Neural crest cell (in vitro differentiated cells): ENCODE measurements around the gene SLC11A1. TPM values are rescaled to one million over a fixed set of nuclear protein-coding genes. Genes with fewer than 3 reads are reported as not detected.

Experiments used
- DNase-seq: peaks from one replicate; pipeline ENCODE4 v3.0.0; 2021; ENCODE audit warnings: low read depth, mixed read lengths, low spot score
- H3K27ac Mint-ChIP-seq: one replicate; pipeline ENCODE4 v1.8.0; 2021; ENCODE audit warnings: mild to moderate bottlenecking, mixed read lengths; ENCODE audit not compliant: unreplicated experiment
- H3K27me3 Mint-ChIP-seq: 2 replicates; pipeline ENCODE4 v1.8.0; 2021; ENCODE audit warnings: low read depth, mild to moderate bottlenecking, mixed read lengths
- H3K36me3 Mint-ChIP-seq: 2 replicates; pipeline ENCODE4 v1.8.0; 2021; ENCODE audit warnings: low read depth, mild to moderate bottlenecking, mixed read lengths
- H3K4me1 Mint-ChIP-seq: 2 replicates; pipeline ENCODE4 v1.8.0; 2021; ENCODE audit warnings: mixed read lengths
- H3K4me3 Mint-ChIP-seq: one replicate; pipeline ENCODE4 v1.8.0; 2021; ENCODE audit warnings: mild to moderate bottlenecking, mixed read lengths
- H3K9me3 Mint-ChIP-seq: 2 replicates; pipeline ENCODE4 v1.8.0; 2021; ENCODE audit warnings: mixed read lengths
- long read RNA-seq: library from polyadenylated mRNA; unstranded; transcript quantifications from one replicate; pipeline ENCODE4 v2.0.0, GENCODE V29; 2020
- total RNA-seq: library from RNA; stranded (reverse); gene quantifications from 2 replicates; pipeline ENCODE4 v1.2.1, GENCODE V29; 2021
- TF ChIP-seq, protein P1 (sequence below): fragments of 200-600 bp; sonication (generic); conservative IDR thresholded peaks from 2 replicates; pipeline ENCODE4 v1.5.0; 2021; ENCODE audit warnings: antibody characterized with exemption, mild to moderate bottlenecking

The SLC11A1 gene, protein sequence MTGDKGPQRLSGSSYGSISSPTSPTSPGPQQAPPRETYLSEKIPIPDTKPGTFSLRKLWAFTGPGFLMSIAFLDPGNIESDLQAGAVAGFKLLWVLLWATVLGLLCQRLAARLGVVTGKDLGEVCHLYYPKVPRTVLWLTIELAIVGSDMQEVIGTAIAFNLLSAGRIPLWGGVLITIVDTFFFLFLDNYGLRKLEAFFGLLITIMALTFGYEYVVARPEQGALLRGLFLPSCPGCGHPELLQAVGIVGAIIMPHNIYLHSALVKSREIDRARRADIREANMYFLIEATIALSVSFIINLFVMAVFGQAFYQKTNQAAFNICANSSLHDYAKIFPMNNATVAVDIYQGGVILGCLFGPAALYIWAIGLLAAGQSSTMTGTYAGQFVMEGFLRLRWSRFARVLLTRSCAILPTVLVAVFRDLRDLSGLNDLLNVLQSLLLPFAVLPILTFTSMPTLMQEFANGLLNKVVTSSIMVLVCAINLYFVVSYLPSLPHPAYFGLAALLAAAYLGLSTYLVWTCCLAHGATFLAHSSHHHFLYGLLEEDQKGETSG
- total RNA-seq = 0.09 TPM in 1 of 2 replicates, not detected in the other
- long read RNA-seq = 0 reads

DNA sequence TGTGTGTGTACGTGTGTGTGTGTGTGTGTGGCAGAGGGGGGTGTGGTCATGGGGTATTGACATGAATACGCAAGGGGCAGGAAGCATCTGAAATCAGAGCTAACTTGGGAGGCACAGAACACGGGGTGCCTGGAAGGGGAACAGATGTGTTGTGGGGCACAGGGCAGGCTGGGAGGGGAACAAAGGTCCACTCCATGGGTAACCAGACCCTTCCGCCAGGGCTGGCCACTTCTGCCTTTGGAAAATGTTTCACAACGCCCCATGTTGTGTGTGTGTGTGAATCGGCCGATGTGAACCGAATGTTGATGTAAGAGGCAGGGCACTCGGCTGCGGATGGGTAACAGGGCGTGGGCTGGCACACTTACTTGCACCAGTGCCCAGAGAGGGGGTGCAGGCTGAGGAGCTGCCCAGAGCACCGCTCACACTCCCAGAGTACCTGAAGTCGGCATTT, at the start of gene SLC11A1:
SLC11A1 (plus strand) TSS at position 358 of the 451 bp plus-strand sequence. CDS start 96 bp downstream, outside the sequence.
- TF ChIP-seq, protein P1, sequence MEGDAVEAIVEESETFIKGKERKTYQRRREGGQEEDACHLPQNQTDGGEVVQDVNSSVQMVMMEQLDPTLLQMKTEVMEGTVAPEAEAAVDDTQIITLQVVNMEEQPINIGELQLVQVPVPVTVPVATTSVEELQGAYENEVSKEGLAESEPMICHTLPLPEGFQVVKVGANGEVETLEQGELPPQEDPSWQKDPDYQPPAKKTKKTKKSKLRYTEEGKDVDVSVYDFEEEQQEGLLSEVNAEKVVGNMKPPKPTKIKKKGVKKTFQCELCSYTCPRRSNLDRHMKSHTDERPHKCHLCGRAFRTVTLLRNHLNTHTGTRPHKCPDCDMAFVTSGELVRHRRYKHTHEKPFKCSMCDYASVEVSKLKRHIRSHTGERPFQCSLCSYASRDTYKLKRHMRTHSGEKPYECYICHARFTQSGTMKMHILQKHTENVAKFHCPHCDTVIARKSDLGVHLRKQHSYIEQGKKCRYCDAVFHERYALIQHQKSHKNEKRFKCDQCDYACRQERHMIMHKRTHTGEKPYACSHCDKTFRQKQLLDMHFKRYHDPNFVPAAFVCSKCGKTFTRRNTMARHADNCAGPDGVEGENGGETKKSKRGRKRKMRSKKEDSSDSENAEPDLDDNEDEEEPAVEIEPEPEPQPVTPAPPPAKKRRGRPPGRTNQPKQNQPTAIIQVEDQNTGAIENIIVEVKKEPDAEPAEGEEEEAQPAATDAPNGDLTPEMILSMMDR = no peak
- Mint-ChIP-seq H3K36me3 (no peaks in the 10 kb centered on the region), H3K27me3 (peaks cover 17% of the 10 kb centered on the region), H3K4me3 (no peak within 1 kb of the TSS), H3K9me3 (no peaks in the 10 kb centered on the region), H3K4me1 (no peaks in the 10 kb centered on the region), H3K27ac (no peak within 1 kb of the TSS)
- DNase-seq = no peak

DNA sequence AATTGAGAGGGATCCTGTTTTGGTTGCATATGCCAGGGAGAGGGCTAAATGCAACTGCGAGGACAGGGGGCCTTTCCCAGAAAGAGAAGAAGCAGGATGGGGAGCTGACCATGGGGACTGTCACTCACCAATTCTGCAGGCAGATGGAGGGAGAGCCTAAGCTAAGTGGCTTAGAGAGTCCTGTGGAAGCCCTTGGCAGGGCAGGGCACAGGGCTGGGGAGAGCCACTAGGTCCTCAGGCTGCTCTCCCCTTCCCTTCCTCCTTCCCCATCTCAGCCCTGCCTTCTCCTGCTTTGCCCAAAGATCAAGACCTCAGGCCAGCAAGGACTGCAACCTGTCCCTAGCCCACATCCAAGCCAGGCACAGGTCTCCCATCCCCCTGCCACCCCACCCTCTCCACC, 49.8 kb upstream of the SLC11A1 start:
- Mint-ChIP-seq H3K4me1 (peaks cover 6% of the 10 kb centered on the region), H3K36me3 (no peaks in the 10 kb centered on the region), H3K9me3 (no peaks in the 10 kb centered on the region), H3K27ac (no peak overlapping the region), H3K4me3 (no peak overlapping the region), H3K27me3 (peaks cover 17% of the 10 kb centered on the region)
- no peak for DNase-seq
- TF ChIP-seq, protein P1 = no peak

DNA sequence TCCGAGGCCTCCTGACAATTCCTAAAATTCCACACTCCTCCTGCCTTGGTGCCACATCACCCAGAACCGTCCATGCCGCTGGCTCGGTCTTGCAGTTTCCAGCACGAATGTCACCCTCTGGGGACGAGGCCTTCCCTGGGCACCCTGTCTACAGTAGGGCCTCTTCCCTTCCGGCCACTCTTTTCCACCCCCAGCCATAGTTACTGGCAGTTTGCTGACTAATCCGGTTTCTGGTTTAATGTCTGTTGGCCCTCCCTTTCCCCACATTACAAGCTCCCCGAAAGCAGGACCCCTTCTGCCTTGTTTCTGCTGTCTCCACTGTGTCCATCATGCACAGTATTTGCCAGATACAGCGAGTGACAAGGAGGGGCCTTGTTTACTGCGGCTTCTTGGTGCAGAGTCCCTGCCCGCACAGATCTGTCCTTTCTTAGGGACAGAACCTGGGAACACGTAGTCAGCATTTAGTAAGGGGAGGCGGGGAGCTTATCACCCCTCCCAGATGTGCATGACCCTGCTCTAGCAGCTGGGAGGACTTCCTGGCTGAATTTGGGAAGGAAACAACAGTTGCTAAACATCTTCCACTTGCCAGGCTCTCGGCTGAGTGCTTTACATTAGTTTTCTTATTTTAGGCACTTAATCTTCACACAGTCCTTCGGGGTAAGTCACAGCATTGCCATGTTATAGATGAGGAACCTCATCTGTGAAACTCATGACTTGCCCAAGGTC, 49.0 kb upstream of the SLC11A1 start:
- DNase-seq = no peak
- Mint-ChIP-seq H3K27me3 (peaks cover 10% of the 10 kb centered on the region), H3K4me3 (no peak overlapping the region), H3K27ac (peak overlapping the region; percentile 62), H3K36me3 (no peaks in the 10 kb centered on the region), H3K4me1 (peaks cover 6% of the 10 kb centered on the region), H3K9me3 (no peaks in the 10 kb centered on the region)
- TF ChIP-seq, protein P1 = no peak

DNA sequence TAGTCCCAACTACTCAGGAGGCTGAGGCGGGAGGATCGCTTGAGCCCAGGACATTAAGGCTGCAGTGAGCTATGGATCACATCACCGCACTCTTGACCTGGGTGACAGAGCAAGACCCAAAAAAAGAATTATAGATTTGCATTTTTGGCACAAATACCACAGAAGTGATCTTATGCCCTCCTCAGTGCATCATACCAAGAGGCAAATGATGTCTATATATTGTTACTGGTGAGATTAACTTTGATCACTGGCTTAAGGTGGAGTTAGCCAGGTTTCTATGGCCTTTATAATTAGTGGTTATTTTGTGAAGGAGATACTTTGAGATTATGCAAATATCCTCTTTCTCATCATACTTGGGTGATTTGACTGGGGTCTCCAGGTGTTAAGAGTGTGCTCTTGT, 47.5 kb upstream of the SLC11A1 start:
- no peak overlapping the region for H3K27ac Mint-ChIP-seq
- H3K36me3 Mint-ChIP-seq = no peaks in the 10 kb centered on the region
- no peaks in the 10 kb centered on the region for H3K9me3 Mint-ChIP-seq
- no peak for DNase-seq
- H3K4me3 Mint-ChIP-seq = no peak overlapping the region
- TF ChIP-seq, protein P1 = no peak
- peaks cover 2% of the 10 kb centered on the region for H3K27me3 Mint-ChIP-seq
- peaks cover 5% of the 10 kb centered on the region for H3K4me1 Mint-ChIP-seq

DNA sequence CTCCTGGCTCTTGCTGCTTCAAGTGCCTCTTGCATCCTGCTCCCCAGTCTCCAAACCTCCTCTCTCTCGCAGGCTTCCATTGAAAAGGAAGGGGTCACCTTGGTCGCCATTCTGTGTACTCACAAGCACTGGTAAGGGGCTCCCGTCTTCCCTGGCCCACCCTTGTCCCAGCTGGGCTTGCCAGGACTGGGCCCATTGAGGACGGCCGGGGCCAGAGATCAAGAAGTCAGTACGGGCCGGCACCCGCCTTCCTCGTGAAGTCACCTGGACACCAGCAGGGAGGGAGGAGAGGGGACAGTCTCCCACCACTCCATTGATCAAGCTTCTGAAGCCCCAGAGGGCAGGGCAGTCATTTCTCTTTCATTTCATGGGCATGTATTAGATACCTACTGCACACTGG, 41.4 kb upstream of the SLC11A1 start:
- TF ChIP-seq, protein P1 = no peak
- no peak for DNase-seq
- Mint-ChIP-seq H3K27ac (no peak overlapping the region), H3K9me3 (no peaks in the 10 kb centered on the region), H3K36me3 (no peaks in the 10 kb centered on the region), H3K4me1 (peaks cover 2% of the 10 kb centered on the region), H3K27me3 (no peaks in the 10 kb centered on the region), H3K4me3 (no peak overlapping the region)
